HG03378 (cell line): Measurements from ENCODE around the gene MYL7.

ENCODE experiments used
- ATAC-seq: cut with Tn5 transposase; IDR thresholded peaks from one replicate; pipeline ENCODE4 v1.9.1; 2021; ENCODE audit warnings: mild to moderate bottlenecking, moderate library complexity; ENCODE audit not compliant: unreplicated experiment

Gene MYL7

DNA sequence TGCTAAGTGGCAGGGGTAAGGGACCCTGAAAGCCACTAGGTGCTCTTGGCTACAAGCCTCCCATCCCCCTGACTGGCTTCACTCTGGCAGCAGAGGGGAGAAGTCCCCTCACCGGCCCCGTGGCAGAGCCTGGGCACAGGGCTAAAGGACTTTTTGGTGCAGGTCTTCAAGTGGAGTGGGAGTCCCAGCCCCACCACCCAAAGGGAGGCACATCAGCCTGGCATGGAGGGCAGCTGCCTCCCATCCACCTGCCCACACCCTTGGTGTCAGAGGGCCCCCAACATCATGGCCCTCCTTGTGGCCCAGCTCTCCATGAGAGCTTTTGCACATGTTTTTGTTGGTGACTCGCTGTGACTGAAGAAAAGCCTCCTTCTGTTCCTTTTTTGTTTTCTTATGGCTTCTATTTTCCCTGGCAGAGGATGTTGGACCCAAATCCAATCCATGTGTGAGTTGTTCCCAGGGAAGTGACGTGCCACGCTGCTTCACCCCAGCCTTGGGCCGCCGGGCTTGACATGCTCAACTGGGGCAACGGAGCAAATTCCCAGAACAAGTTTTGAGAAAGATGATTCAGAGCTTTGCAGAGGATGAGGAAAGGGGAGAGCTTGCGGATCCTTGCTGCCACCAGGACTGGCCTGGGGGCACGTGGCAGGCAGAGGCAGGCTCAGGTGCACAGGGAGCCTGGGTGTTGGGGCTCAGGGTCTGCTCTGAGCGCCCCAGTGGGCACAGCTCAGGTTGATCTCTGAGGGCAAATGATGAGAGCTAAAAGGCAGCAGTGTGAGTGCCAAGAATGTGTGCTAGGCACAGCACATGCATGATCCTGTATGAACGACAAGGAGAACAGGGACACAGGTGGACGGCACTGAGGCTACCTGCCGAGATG is 38.9 kb downstream of the MYL7 start:
- no peak for ATAC-seq

DNA sequence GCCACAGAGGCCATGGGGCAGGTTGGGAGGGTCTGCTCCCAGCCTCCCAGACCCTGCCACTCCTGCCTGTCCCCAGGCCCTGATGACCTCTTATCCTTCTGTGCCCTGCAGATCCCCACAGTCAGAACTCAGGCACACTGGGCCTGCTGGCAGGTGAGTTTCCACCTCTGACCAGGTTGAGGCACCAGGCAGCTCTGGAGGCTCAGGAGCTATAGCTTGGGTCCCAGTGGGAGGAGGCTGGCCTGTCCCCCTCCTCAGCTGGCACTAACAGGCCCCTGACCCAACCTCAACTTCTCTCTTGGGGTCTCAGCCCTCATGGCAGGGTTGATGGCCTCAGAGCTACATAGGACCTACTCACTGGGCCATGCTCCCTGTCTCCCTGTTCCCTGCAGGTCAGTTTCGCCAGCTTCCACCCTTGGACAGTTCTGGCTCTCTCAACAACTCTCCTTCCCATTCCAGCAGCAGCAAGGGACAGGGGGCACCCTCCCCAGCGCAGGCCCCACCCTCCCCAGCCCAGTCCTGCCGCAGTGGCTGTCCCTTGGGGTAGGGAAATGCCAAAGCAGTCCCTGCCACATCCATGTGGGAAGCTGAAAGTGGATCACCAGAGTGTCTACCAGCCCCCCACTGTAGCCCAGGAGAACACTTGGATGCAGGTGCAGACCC is 39.7 kb downstream of the MYL7 start:
- no peak for ATAC-seq

DNA sequence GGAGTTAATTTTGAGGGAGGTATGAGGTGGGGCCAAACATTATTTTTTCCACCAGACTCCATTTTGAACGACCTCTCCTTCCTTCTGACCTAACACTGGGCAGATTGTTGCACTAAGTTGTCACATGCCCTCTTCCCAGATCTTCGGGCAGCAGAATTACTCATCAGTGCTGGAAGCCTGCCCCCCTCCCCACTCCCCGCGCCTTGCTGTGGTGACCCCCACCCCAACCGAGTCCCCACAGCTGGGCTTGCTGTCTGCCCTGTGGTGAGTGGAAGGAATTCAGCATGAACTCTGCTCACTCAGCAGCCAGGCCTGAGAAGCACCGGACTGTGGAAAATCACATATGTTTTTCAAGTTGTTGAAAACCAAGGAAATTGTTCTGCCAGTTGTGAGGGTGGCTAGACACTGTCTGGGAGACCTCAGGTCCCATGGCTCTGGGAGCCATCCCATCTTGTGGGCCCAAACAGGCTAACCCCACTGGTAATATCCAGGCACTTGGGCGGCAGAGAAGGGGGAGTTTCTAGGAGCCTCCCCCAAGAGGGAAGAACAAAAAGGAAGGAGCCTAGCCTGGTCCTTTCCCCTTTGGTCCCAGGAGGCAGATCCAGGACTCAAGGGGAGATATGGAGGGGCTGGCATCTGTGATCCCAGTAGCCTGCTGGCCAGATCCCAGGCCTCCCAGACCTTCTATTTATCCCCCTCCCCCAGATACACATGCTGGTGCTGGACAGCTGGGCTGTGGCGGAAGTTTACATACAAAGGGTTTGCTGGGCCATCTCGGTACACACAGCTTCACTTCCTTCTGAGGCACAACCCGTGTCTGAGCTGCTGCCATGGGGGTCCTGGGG is 40.5 kb downstream of the MYL7 start:
- no peak for ATAC-seq

DNA sequence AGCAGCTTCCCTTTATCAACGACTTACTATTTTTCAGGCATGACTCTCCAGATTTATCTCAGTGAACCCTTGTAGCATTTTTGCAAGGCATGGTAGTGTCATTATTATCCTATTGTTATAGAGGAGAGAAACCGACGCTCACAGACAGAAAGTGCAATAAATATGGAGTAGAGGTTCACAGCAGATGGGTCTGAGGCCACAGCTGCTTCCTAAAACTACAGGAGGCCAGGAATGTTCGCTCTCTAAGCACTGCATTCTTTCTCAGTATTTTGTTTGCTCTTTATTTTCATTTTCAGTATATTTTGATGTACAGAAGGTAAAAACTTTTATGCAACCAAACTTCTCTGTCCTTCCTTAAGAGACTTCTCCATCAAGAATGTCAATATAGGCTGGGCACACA is 41.5 kb downstream of the MYL7 start:
- ATAC-seq, result no peak

DNA sequence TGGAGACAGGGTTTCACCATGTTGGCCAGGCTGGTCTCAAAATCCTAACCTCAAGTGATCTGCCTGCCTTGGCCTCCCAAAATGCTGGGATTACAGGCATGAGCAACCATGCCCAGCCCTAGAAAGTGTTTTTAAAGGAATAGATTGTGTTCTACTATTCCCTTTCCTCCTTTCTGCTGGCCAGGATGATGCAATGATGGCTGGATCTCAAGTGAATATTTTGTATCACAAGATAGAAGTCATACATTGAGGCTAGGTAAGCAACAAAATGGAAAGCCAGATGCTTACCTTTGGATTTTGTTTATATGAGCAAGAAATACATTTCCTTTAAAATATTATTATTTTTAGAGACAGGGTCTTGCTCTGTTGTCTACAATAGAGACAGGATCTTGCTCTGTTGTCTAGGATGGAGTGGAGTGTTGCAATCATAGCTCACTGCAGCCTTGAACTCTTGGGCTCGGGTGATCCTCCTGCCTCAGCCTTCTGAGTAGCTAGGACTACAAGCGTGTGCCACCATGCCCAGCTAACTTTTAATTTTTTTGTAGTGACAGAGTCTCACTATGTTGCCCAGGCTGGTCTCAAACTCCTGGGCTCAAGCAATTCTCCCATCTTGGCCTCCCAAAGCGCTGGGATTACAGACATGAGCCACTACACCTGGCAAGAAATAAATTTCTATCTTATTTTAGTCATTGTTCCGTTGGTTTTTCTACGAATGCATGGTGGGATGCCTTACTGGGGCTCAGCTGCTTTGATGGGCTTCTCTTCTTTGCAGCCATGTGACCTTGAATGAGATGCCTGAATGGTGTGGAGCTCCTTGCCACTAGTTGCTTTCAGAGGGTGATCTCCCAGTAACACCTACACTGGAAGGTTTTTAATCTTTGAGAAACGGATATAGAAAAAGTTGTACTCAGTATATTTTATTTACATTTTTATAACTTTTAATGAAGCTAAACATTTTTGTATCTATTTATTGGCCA is 42.8 kb downstream of the MYL7 start:
- ATAC-seq, result no peak

DNA sequence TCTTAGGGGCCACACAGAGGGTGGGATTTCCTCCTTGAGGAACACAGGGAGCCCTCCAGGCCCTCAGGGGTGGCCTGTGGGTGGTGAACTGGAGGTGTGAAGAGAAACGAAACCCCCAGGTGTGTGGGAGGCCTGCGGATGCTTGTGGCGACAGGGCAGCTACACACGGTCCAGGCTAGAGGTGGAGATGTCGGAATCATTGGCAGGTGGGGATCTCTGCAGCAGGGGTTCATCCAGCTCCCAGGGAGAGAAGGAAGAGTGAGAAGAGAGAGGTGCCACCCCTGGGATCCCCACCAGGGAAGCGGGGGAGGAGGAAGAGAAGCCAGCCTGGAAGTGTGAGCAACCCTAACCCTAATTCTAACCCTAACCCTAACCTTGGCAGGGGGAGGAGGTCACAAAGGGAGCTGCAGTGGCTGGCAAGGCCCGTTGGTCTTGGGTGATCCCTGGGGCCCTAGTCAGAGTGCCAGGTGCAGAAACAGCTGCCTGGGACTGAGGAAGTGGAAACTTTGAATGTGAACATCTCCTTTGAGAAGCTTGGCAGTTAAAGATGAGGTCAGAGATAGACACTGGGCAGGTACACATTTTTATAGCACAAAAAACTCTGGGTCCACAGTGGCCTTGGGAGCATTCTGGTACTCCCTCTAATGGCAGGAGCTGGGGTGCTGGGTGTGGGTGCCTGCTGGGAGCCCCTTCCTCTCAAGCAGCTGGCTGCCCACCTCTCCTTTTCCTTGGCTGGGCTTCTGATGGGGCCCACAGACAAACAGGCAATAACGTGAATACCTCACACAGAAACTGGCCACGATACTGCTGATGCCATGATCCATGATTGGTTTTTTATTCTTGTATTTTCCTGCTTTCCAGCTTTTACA is 43.8 kb downstream of the MYL7 start:
- peak; percentile 77 for ATAC-seq

DNA sequence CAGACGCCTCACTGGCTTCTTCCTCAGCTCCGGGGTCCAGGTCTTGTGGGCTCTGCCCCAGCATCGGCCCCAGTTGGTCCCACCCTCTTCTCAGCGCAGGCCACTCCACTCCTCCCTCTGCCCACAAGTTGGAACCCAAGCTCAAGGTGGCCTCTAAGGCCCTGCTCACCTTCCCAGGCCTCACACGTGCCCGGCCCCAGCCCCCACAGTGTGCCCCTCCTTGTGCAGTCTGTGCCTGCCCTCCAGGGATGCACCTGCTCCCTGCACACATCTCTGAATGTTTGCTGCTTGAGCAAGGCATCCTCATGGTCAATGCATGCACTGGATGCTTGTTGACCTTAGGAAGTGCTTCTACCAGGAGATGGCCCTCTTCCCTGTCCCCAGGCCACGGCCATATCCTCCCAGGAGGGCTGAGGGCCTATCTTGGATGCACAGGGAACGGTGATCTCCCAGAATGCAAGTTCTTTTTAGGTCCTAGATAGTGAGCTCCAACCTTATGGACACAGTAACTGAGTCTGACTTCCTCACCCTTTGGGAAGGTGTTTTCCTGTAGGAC is 44.7 kb downstream of the MYL7 start:
- ATAC-seq, result no peak

DNA sequence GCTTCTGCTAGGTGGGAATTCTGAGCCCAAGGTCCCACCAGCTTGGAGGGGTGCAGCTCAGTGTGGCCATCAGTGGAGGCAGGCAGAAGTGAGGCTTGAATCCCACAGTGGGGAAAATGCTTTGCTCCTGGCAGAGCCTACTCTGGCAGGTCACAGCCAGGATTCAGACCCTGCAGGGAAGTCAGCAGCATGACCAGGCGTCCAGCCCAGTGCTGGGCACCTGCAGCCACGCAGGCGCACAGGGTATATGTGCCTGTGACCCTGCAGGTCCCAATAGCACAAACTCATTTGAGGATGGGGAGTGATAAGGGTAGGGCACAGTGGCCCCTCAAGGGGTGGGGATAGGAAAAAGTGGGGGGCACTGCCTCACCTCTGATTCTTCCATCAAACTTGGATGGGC is 45.4 kb downstream of the MYL7 start:
- ATAC-seq, result no peak

DNA sequence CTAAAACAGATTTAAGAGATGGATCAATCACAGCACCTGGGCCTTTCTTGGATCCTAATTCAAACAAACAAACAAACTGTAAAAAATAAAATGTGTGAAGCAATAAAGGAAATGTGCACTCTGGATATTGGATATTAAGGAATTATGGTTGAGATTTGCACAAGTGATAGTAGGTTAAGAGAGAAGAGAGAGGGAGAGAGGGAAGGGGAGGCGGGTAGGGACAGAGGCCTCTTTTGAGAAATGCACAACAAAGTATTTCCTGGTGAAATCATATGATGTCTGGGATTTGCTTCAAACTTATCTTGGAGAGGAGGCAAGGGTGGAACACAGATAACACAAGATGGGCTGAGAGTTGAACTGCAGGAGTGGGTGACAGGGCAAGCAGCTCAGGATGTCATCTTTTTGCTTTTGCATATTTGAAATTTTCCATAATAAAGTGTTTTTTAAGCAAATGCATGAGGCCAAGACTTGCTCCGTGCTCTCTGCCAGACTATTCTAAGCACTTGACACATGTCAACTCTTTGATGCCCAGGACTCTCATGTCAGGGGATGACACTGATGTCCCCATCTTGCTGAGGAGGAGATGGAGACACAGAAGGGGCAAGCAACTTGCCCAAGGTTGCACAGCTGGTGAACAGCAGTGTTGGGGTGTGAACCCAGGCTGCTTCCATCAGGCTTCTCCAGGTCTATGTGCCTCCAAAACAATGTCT is 46.1 kb downstream of the MYL7 start:
- no peak for ATAC-seq

DNA sequence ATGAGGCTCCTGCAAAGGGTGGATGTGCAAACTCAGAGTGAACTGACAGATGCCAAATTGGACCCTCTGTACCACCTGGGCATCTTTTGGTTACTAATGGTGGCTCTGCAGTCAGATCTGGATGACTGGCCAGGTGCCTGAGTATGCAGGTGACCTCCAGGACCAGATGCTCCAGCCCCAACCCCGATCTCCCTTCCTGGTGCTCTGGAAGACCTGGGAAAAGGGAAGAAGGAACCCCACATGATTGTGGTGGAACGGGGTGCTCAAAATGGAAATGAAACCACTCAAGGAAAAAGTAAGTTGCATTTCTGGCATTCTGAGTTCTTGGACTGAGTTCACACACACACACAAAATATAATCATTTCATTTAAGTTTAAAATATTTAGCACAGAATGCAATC is 46.8 kb downstream of the MYL7 start:
- ATAC-seq, result no peak

DNA sequence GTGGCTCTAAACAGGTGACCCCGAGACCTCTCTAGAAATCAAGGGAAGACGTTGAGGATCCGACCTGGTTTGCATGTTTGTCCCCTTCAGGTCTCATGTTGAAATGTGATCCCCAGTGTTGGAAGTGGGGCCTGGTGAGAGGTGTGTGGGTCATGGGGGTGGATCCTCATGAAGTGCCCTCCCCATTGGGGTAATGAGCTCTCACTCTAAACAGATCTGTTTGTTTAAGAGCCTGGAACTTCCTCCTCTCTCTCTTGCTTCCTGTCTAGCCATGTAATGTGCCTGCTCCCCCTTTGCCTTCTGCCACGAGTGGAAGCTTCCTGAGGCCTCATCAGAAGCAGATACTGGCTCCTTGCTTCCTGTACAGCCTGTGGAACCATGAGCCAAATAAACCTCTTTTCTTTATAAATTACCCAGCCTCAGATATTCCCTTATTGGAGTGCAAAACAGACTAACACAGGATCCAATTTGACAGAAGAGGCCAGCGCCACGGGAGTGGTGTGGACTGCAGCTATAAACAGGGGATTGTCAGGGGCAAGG is 48.0 kb downstream of the MYL7 start:
- ATAC-seq, result no peak
